K562 (cell line): ENCODE data around the gene LILRA6. TPM values are rescaled to one million over a fixed set of nuclear protein-coding genes. Genes with fewer than 3 reads are reported as not detected.
A peak's percentile ranks its signal among the peaks of the same experiment; 100 is the strongest.

ENCODE experiments used
- DIDO1 ChIP-seq: fragments of 450-650 bp; IDR thresholded peaks from 2 replicates; pipeline ENCODE4 v1.6.1; 2016; ENCODE audit warnings: low read depth, missing biosample characterization, missing genetic modification characterization
- MED1 ChIP-seq: sonication (generic); formaldehyde crosslinking; IDR thresholded peaks from 2 replicates; pipeline ENCODE4 v1.8.1; 2023; ENCODE audit warnings: missing genetic modification reagents, borderline replicate concordance
- MTA2 ChIP-seq: fragments of 450-650 bp; IDR thresholded peaks from 2 replicates; pipeline ENCODE4 v1.6.1; 2016; ENCODE audit warnings: low read depth
- NFATC3 ChIP-seq: fragments of 450-650 bp; IDR thresholded peaks from 2 replicates; pipeline ENCODE4 v1.6.1; 2017; ENCODE audit warnings: mild to moderate bottlenecking
- PTBP1 ChIP-seq: fragments of 200-400 bp; formaldehyde crosslinking; IDR thresholded peaks from 2 replicates; pipeline ENCODE4 v1.6.1; 2017; ENCODE audit warnings: low read depth, low read length
- RBBP5 ChIP-seq: fragments of 200-600 bp; sonication (generic); IDR thresholded peaks from 2 replicates; pipeline ENCODE4 v1.6.1; 2012; ENCODE audit warnings: borderline replicate concordance, mild to moderate bottlenecking, low read length, control low read depth, inconsistent platforms; ENCODE audit not compliant: insufficient read depth, poor library complexity, severe bottlenecking
- REST ChIP-seq, 2 experiments: fragments of 450-650 bp; formaldehyde crosslinking in 1 of 2; IDR thresholded peaks; 2 replicates each; pipeline versions ENCODE4 v1.4.0 to v1.6.1; 2014 to 2020; ENCODE audit warnings: mild to moderate bottlenecking in 2 of 2, borderline replicate concordance in 1 of 2, low read depth in 1 of 2
- SMARCA4 ChIP-seq: fragments of 450-650 bp; IDR thresholded peaks from 2 replicates; pipeline ENCODE4 v1.6.1; 2016
- SMARCB1 ChIP-seq: IDR thresholded peaks from 2 replicates; pipeline ENCODE4 v1.6.1; 2011; ENCODE audit warnings: improper control_type of control experiment, low read depth; ENCODE audit not compliant: insufficient read length
- SP1 ChIP-seq: sonication (generic); formaldehyde crosslinking; IDR thresholded peaks from 2 replicates; pipeline ENCODE4 v1.8.1; 2022; ENCODE audit warnings: mild to moderate bottlenecking, missing genetic modification reagents
- U2AF2 ChIP-seq: fragments of 200-400 bp; formaldehyde crosslinking; optimal IDR thresholded peaks from 2 replicates; pipeline ENCODE3; 2017; ENCODE audit warnings: low read depth, mild to moderate bottlenecking, low read length
- ZBTB12 ChIP-seq: fragments of 250-450 bp; sonication (Bioruptor Pico); IDR thresholded peaks from 2 replicates; pipeline ENCODE4 v1.4.0; 2020
- ZNF124 ChIP-seq: sonication (generic); formaldehyde crosslinking; IDR thresholded peaks from 2 replicates; pipeline ENCODE4 v1.8.1; 2022; ENCODE audit warnings: missing genetic modification reagents
- ZNF134 ChIP-seq: fragments of 250-450 bp; sonication (Bioruptor Pico); conservative IDR thresholded peaks from 2 replicates; pipeline ENCODE4 v1.4.0; 2020
- ZNF449 ChIP-seq: fragments of 250-450 bp; sonication (Bioruptor Pico); IDR thresholded peaks from 2 replicates; pipeline ENCODE4 v1.8.0; 2022; ENCODE audit warnings: moderate library complexity, mild to moderate bottlenecking, inconsistent platforms
- polyA plus RNA-seq, 8 experiments: library from polyadenylated mRNA; depleted of rRNA in 4 of 8; stranded (reverse) in 5 of 8; unstranded in 3 of 8; fragments of >200 nt; fragmentation: Nextera tagmentation in 2 of 8; fragmentation: Illumina TruSeq in 1 of 8; extraction: Ambion mirVana in 2 of 8; extraction: Trizol in 1 of 8; gene quantifications; 2 replicates each; pipeline versions ENCODE4 v1.2.1 to v1.2.3, GENCODE V29; 2011 to 2014; ENCODE audit warnings: inconsistent platforms in 1 of 8, missing spikeins in 1 of 8
- total RNA-seq, 7 experiments: library from RNA; depleted of rRNA in 6 of 7; stranded (reverse); fragments of >200 nt in 6 of 7; fragmentation: Illumina TruSeq in 2 of 7; extraction: Trizol in 2 of 7; gene quantifications; 2 replicates each; pipeline versions ENCODE4 v1.2.1 to v1.2.3, GENCODE V29; 2011 to 2021; ENCODE audit warnings: low replicate concordance in 1 of 7

The LILRA6 gene
- total and polyA plus RNA-seq, 9 of the 15 experiments (the other 6 are each of a cell fraction or from before 2014, with no cell fraction given): 0.03 TPM; not detected in 8

GRCh38 chr19:54209811-54210494 is 32.6 kb downstream of the LILRA6 start (continued):
- TF ChIP-seq RBBP5 (no peak), U2AF2 (no peak), ZNF134 (CRISPR knock-in tag) (no peak), ZNF449 (CRISPR knock-in tag) (no peak), MED1 (CRISPR knock-in tag) (no peak), ZBTB12 (no peak), ZNF124 (CRISPR knock-in tag) (no peak), REST (IDR thresholded peaks at IDR 0.05; ENCODE audit: borderline replicate concordance) (peak; percentile 77), REST (CRISPR knock-in tag; IDR thresholded peaks at IDR 0.05; ENCODE audit: low read depth) (no peak), SMARCB1 (no peak), SP1 (CRISPR knock-in tag) (peak; percentile 38; the same call in 1 of the 2 replicates), SMARCA4 (peak; percentile 89), NFATC3 (no peak), MTA2 (0 out of 2 replicates have a peak, but pooled peaks have one; percentile 13), PTBP1 (0 out of 2 replicates have a peak, but pooled peaks have one; percentile 17), DIDO1 (no peak)
